DOHH2 (cell line): ENCODE measurements around the gene FMNL2.

Source experiments
- H3F3A ChIP-seq: fragments of 200-600 bp; sonication (generic), shearing (Covaris generic); 2 replicates; pipeline ENCODE4 v1.6.0; 2016; ENCODE audit warnings: antibody characterized with exemption, mild to moderate bottlenecking; ENCODE audit not compliant: control insufficient read depth, insufficient read depth
- H3K27ac ChIP-seq: fragments of 200-600 bp; sonication (generic); 2 replicates; pipeline ENCODE4 v1.5.1; 2014; ENCODE audit warnings: low read depth, mild to moderate bottlenecking, low read length, moderate library complexity
- H3K27me3 ChIP-seq: fragments of 200-600 bp; sonication (generic); 2 replicates; pipeline ENCODE4 v1.6.1; 2014; ENCODE audit warnings: mild to moderate bottlenecking, low read length, mixed read lengths; ENCODE audit not compliant: control insufficient read depth
- H3K36me3 ChIP-seq: fragments of 200-600 bp; sonication (generic); 2 replicates; pipeline ENCODE4 v1.6.1; 2014; ENCODE audit warnings: mild to moderate bottlenecking, low read length, moderate library complexity, mixed read lengths; ENCODE audit not compliant: control insufficient read depth
- H3K4me1 ChIP-seq: fragments of 200-600 bp; sonication (generic); 2 replicates; pipeline ENCODE4 v1.6.1; 2014; ENCODE audit warnings: mild to moderate bottlenecking, low read length, mixed read lengths; ENCODE audit not compliant: control insufficient read depth
- H3K4me2 ChIP-seq: fragments of 200-600 bp; sonication (generic); 2 replicates; pipeline ENCODE4 v1.6.0; 2014; ENCODE audit warnings: mild to moderate bottlenecking, low read length, moderate library complexity
- H3K4me3 ChIP-seq: fragments of 200-600 bp; sonication (generic); 2 replicates; pipeline ENCODE4 v1.5.1; 2014; ENCODE audit warnings: mild to moderate bottlenecking, low read length, mixed read lengths
- H3K79me2 ChIP-seq: fragments of 200-600 bp; sonication (generic); 2 replicates; pipeline ENCODE4 v1.6.1; 2014; ENCODE audit warnings: mild to moderate bottlenecking, low read length, mixed read lengths; ENCODE audit not compliant: control insufficient read depth
- H3K9me2 ChIP-seq: fragments of 200-600 bp; sonication (generic); replicated peaks from 2 replicates; pipeline ENCODE4 v1.6.1; 2014; ENCODE audit warnings: mild to moderate bottlenecking, low read length, mixed read lengths; ENCODE audit not compliant: control insufficient read depth
- H3K9me3 ChIP-seq: fragments of 200-600 bp; sonication (generic); 2 replicates; pipeline ENCODE4 v1.6.1; 2014; ENCODE audit warnings: antibody characterized with exemption, low read length, mixed read lengths; ENCODE audit not compliant: control insufficient read depth, insufficient read depth
- H4K20me1 ChIP-seq: fragments of 200-600 bp; sonication (generic); 2 replicates; pipeline ENCODE4 v1.6.0; 2014; ENCODE audit warnings: low read depth, mild to moderate bottlenecking, antibody characterized with exemption, low read length, moderate library complexity; ENCODE audit not compliant: control insufficient read depth, insufficient read depth
- EZH2phosphoT487 ChIP-seq: fragments of 200-600 bp; sonication (generic); IDR thresholded peaks from 2 replicates; pipeline ENCODE4 v1.6.1; 2017; ENCODE audit warnings: borderline replicate concordance, mild to moderate bottlenecking, antibody characterized with exemption, low read length, moderate library complexity, mixed read lengths
- TF ChIP-seq, protein P1 (sequence below): fragments of 200-600 bp; sonication (generic); IDR thresholded peaks from one replicate; pipeline ENCODE4 v1.5.1; 2014; ENCODE audit warnings: antibody characterized with exemption, mild to moderate bottlenecking, low read depth, low read length; ENCODE audit not compliant: poor library complexity, severe bottlenecking

The FMNL2 gene

DNA sequence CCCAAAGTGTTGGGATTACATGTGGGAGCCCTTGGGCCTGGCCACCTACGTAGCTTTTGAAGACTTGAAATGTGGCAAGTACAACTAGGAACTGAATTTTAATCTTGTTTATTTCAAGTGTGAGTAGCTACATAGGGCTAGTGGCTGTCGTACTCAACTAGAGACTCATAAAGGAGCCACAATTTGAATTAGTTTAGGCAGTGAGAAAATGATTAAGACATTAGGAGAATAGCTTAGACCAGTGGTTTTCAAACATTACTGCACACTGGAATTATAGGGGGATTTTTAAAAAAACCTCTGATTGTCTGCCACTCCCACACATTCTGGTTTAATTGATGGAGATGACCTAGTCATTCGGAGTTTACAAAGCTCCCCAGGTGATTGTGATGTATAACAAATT, 127.1 kb downstream of the FMNL2 start:
- H3K4me2 ChIP-seq, result no peak overlapping the region
- H3K27me3 ChIP-seq, result peaks cover 2% of the 10 kb centered on the region; the same call in 1 of the 2 replicates
- H3F3A ChIP-seq, result no peaks in the 10 kb centered on the region
- H4K20me1 ChIP-seq, result no peaks in the 10 kb centered on the region
- no peaks in the 10 kb centered on the region for H3K9me3 ChIP-seq
- no peaks in the 10 kb centered on the region for H3K79me2 ChIP-seq
- H3K4me1 ChIP-seq, result peaks cover 7% of the 10 kb centered on the region; the same call in 1 of the 2 replicates
- H3K9me2 ChIP-seq, result no peaks in the 10 kb centered on the region
- TF ChIP-seq, protein P1, sequence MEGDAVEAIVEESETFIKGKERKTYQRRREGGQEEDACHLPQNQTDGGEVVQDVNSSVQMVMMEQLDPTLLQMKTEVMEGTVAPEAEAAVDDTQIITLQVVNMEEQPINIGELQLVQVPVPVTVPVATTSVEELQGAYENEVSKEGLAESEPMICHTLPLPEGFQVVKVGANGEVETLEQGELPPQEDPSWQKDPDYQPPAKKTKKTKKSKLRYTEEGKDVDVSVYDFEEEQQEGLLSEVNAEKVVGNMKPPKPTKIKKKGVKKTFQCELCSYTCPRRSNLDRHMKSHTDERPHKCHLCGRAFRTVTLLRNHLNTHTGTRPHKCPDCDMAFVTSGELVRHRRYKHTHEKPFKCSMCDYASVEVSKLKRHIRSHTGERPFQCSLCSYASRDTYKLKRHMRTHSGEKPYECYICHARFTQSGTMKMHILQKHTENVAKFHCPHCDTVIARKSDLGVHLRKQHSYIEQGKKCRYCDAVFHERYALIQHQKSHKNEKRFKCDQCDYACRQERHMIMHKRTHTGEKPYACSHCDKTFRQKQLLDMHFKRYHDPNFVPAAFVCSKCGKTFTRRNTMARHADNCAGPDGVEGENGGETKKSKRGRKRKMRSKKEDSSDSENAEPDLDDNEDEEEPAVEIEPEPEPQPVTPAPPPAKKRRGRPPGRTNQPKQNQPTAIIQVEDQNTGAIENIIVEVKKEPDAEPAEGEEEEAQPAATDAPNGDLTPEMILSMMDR, result no peak
- no peak for TF ChIP-seq EZH2phosphoT487
- no peak overlapping the region for H3K27ac ChIP-seq
- H3K36me3 ChIP-seq, result no peaks in the 10 kb centered on the region
- H3K4me3 ChIP-seq, result no peak overlapping the region

DNA sequence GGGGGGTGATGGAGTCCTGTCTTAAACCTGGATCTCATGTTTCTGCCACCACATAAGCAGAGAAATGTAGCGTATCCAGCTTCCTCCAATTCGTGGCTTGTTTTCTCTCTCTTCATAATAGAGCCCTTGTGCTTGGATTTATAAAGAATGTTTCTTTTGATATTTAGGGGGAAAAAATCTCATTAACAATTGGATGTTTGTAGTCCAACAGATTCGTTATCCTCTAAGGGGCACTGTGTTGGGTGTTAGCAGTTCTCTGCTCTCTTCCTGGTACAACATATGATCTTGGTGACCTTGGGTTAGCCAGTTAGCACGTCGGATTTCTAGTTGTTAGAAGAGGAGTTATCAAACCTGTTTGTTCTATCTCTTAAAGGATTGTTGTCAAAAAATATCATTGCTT, 127.8 kb downstream of the FMNL2 start:
- no peaks in the 10 kb centered on the region for H3K79me2 ChIP-seq
- H3K4me1 ChIP-seq, result peaks cover 11% of the 10 kb centered on the region; the same call in 1 of the 2 replicates
- no peaks in the 10 kb centered on the region for H4K20me1 ChIP-seq

DNA sequence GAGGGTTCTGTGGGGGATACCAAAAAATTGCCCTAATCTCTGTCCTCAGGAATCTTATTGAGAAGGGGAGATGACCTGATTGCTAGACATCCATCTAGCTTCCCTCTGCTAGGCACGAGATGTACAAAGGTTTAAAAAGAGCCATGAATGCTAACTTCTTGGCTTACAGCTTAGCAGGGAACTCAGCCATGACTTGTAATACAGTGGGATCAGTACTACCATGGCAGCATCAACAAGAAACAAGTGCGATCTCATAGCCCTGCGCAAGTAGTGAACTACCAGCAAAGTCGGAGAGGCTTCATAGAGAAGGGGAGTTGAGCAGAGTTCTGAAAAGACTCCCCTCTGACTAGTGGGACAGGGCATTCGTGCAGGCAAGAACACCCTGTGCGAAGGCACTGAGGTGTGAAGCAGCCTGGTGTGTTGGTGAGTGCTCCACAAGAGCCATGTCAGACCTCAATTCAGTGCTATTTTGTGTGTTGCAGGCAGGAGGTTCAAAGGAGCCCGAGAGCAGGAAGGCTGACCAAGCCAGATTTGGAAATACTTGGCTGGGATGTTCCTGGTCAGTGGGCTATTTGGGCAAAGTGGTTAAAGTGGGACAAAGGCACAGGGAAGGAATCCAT, 130.0 kb downstream of the FMNL2 start:
- no peaks in the 10 kb centered on the region for H3K79me2 ChIP-seq
- no peak overlapping the region for H3K4me2 ChIP-seq
- TF ChIP-seq EZH2phosphoT487, result no peak
- TF ChIP-seq, protein P1, result no peak
- H3F3A ChIP-seq, result no peaks in the 10 kb centered on the region
- no peaks in the 10 kb centered on the region for H3K9me3 ChIP-seq
- no peak overlapping the region for H3K4me3 ChIP-seq
- H4K20me1 ChIP-seq, result no peaks in the 10 kb centered on the region
- no peaks in the 10 kb centered on the region for H3K9me2 ChIP-seq
- peaks cover 15% of the 10 kb centered on the region; the same call in 1 of the 2 replicates for H3K4me1 ChIP-seq
- no peaks in the 10 kb centered on the region for H3K36me3 ChIP-seq
- peaks cover 9% of the 10 kb centered on the region; the same call in 1 of the 2 replicates for H3K27me3 ChIP-seq
- no peak overlapping the region for H3K27ac ChIP-seq

More for the DNA sequence above, 127.8 kb downstream of the FMNL2 start:
- no peaks in the 10 kb centered on the region for H3K36me3 ChIP-seq
- peaks cover 7% of the 10 kb centered on the region; the same call in 1 of the 2 replicates for H3K27me3 ChIP-seq
- H3F3A ChIP-seq, result no peaks in the 10 kb centered on the region
- TF ChIP-seq, protein P1, result no peak
- no peak for TF ChIP-seq EZH2phosphoT487
- no peak overlapping the region for H3K4me3 ChIP-seq
- H3K27ac ChIP-seq, result no peak overlapping the region
- no peaks in the 10 kb centered on the region for H3K9me3 ChIP-seq
- no peaks in the 10 kb centered on the region for H3K9me2 ChIP-seq
- no peak overlapping the region for H3K4me2 ChIP-seq
